Esophagus (tissue), 2 donors: Measurements from ENCODE around the gene SSTR5. TPM values are rescaled to one million over a fixed set of nuclear protein-coding genes. Genes with fewer than 3 reads are reported as not detected.
"Not testable (repeated sequence)": the region's sequence is repeated elsewhere in the genome, so short reads cannot be mapped to it uniquely, and the experiment has no call there.

Experiments used
- H3K27ac ChIP-seq, 2 donors: one replicate each; pipeline ENCODE4 v1.5.1; 2013; ENCODE audit warnings: low read depth in 2 of 2, mild to moderate bottlenecking in 2 of 2, inconsistent platforms in 1 of 2, low read length in 1 of 2, moderate library complexity in 1 of 2
- H3K27me3 ChIP-seq, 2 donors: one replicate each; pipeline ENCODE4 v1.6.1; 2013; ENCODE audit warnings: low read length in 2 of 2, control low read depth in 1 of 2, mild to moderate bottlenecking in 1 of 2; ENCODE audit not compliant: insufficient read depth in 2 of 2, control insufficient read depth in 1 of 2
- H3K36me3 ChIP-seq, 2 donors: one replicate each; pipeline ENCODE4 v1.6.1; 2013; ENCODE audit warnings: low read length in 1 of 2; ENCODE audit not compliant: control insufficient read depth in 2 of 2, insufficient read depth in 2 of 2
- H3K4me1 ChIP-seq, 2 donors: one replicate each; pipeline ENCODE4 v1.6.1; 2013; ENCODE audit warnings: low read length in 1 of 2; ENCODE audit not compliant: control insufficient read depth in 2 of 2, insufficient read depth in 2 of 2
- H3K4me3 ChIP-seq, 2 donors: one replicate each; pipeline ENCODE4 v1.5.1; 2013; ENCODE audit warnings: low read length in 2 of 2, mild to moderate bottlenecking in 2 of 2, low read depth in 1 of 2, moderate library complexity in 1 of 2
- H3K9me3 ChIP-seq, 2 donors: one replicate each; pipeline ENCODE4 v1.6.1; 2013; ENCODE audit warnings: mild to moderate bottlenecking in 2 of 2, low read depth in 1 of 2, low read length in 1 of 2, moderate library complexity in 1 of 2; ENCODE audit not compliant: control insufficient read depth in 2 of 2, insufficient read depth in 1 of 2
- WGBS, 2 donors: extraction: QIAGEN DNeasy Blood & Tissue Kit; methylation state at CpG; one replicate each; pipeline ENCODE4 v1.1.7; 2013; 5-methylcytosine and 5-hydroxymethylcytosine counted together
- polyA plus RNA-seq, 2 donors: library from polyadenylated mRNA; stranded (reverse); fragments of 200-250 nt; gene quantifications; one replicate each; pipeline ENCODE4 v1.2.3, GENCODE V29; 2013
- donor health status: healthy with polysubstance abuse.
- donor health status: Bipolar disorder and iron deficiency.

The SSTR5 gene
- polyA plus RNA-seq, 2 donors, result 0.05 TPM; not detected in 1

DNA sequence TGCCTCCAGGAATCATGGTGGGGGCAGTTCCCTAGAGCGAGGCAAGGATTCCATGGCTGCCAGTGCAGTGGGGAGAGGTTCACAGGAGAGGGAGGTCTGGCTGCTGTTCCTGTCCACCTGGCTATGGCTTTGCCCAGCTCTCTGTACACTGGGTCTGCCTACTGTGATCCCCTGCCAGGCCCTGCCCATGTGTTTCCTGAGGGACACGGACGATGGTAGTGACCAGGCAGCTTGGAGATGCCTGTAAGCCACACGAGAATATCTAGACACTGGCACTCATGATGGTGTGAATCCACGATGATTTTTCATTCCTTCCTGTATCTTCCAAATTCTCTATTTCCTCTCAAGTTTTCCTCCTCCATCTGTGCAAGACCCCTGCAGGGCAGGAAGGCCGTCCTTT, 12.4 kb downstream of the SSTR5 start:
- H3K27me3 ChIP-seq, result peaks cover 0 to 12% of the 10 kb centered on the region in 2 donors

DNA sequence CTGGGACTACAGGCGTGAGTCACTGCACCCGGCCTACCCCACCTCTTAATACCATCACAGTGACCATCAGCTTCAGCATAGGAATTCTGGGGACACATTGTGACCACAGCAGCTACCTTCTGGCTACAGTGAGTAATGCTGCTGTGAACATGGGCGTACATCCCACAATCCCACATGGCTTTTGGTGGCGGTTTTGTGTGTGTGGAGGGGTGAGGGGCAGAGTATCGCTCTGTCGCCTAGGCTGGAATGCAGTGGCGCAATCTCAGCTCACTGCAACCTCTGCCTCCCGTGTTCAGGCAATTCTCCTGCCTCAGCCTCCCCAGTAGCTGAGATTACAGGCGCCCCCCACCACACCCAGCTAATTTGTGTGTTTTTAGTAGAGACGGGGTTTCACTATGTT, 13.9 kb downstream of the SSTR5 start:
- H3K4me3 ChIP-seq, H3K36me3 ChIP-seq, H3K27ac ChIP-seq: not testable (repeated sequence)
- Histone ChIP-seq H3K4me1 (peaks cover 7 to 18% of the 10 kb centered on the region in 2 donors), H3K9me3 (peaks cover 9 to 22% of the 10 kb centered on the region in 2 donors), H3K27me3 (peaks cover 0 to 10% of the 10 kb centered on the region in 2 donors)
- WGBS, 2 donors, result 87 to 92% methylated on average over 10 of the region's 10 CpGs

More for the DNA sequence above, 12.4 kb downstream of the SSTR5 start:
- Histone ChIP-seq H3K4me1 (peaks cover 6 to 18% of the 10 kb centered on the region in 2 donors), H3K36me3 (no peaks in the 10 kb centered on the region), H3K27ac (no peak overlapping the region), H3K9me3 (peaks cover 9 to 24% of the 10 kb centered on the region in 2 donors), H3K4me3 (no peak overlapping the region)
- WGBS, 2 donors, result 89 to 94% methylated on average over 6 of the region's 6 CpGs

DNA sequence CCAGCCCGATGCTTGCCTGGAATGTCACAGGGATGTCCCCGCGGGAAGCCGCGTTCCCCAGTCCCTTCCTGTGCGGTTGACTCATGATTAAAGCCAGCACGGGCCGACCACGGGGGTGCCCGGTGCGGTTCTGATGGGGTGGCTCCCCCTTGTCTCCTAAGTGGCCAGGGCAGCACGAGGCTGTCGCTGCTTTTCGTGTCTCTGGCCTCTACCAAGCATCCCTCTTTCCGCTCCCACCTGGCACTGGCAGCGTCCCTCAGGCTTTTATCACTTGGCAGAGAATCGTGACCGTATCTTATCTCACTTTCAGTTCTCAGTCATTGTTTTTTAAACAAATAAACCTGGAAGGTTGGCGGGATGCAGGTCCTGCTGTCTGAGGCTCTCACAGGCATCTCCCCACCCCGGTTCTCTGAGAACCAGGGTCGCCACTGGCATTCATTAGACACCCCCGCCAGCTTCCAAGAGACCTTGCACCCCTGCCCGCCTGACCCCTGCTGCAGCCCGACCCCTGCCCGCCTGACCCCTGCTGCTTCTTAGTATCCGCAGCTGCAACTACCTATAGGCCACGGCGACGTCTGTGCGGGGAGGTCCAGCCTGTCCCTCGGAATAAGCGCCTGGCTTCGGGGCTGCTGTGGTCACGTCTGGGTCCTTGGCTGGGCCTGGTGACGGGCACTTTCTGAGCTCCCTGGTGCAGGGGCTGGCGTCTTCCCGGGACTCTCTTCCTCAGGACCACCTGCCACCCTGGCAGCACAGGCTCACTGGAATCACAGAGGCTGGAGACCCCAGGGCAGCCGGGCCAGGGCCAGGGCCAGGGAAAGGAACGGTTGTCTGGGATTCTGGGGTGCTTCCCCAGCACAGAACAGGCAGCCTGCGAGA, 16.0 kb downstream of the SSTR5 start:
- H3K4me3 ChIP-seq, result no peak overlapping the region
- H3K36me3 ChIP-seq, result no peaks in the 10 kb centered on the region
- H3K27me3 ChIP-seq, result peaks cover 0 to 6% of the 10 kb centered on the region in 2 donors
- no peak overlapping the region for H3K27ac ChIP-seq
- peaks cover 7 to 10% of the 10 kb centered on the region in 2 donors for H3K4me1 ChIP-seq
- WGBS, 2 donors, result 58 to 72% methylated on average over 40 of the region's 40 CpGs
- H3K9me3 ChIP-seq, result peaks cover 9 to 22% of the 10 kb centered on the region in 2 donors

DNA sequence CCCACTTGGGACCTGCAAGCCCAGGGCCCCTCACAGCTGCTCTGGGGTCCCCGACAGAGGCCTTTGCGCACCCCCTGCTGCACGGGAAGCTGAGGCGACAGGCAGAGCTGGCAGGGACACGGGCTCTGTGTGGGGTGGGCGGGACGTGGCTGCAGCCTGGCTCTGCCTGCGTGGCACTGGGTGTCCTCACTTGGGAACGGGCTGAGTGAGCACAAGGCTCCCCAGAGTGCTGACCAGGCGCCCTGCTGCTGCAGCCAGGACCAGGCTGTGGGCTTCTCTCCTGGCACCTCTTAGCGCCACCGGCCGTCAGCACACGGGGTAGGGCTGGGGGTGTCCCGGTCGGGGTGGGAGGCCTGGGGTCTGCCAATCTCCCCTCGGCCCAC, 16.9 kb downstream of the SSTR5 start:
- WGBS, 2 donors, result 36% methylated on average over 15 to 17 of the region's 17 CpGs
- H3K4me3 ChIP-seq, result no peak overlapping the region
- peaks cover 8 to 13% of the 10 kb centered on the region in 2 donors for H3K9me3 ChIP-seq
- no peaks in the 10 kb centered on the region for H3K36me3 ChIP-seq
- H3K27ac ChIP-seq, result no peak overlapping the region
- peaks cover 0 to 3% of the 10 kb centered on the region in 2 donors for H3K27me3 ChIP-seq
- H3K4me1 ChIP-seq, result peaks cover 7 to 11% of the 10 kb centered on the region in 2 donors

DNA sequence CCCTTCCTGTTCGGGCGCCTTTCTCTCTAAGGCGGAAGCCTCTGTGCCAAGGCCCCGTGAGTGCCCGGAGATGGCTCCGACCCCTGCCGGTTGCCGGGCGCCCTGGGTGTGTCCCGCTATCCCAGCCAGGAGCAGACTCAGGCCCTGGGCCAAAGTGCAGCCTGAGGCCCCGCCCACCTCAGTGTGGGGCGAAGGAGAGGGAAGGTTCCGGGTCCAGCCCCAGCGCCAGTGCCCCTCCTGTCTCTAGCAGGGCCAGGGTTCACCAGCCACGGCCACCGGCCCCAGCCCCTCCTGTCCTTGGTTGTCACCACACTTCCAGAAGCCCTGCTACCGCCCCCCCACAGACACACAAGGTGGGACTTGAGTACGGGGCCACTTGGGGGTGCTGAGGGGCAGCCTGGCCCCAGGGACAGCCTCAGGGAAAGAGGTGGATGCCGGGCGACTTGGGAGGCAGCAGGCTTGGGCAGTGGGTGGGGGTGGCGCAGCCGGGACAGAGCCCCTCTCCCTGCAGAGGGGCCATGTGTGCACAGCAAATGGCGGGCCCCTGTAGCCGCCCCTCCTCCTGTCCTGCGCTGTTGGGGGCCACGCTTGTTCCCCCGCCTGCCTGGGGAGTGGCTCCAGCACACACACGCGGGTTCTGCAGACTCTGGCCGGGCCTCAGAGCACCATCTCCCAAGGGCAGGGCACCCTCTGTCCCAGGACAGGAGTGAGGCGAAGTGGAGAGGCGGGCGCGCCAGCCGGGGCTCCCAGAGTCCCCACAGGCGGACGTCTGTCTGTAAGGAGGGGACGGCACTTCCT, 17.5 kb downstream of the SSTR5 start:
- WGBS, 2 donors, result 19 to 21% methylated on average over 27 to 38 of the region's 38 CpGs
- peak overlapping the region in 1 of 2 donors; percentile 4 for H3K4me3 ChIP-seq
- H3K36me3 ChIP-seq, result no peaks in the 10 kb centered on the region
- no peak overlapping the region for H3K27ac ChIP-seq
- H3K4me1 ChIP-seq, result peaks cover 7 to 11% of the 10 kb centered on the region in 2 donors
- H3K27me3 ChIP-seq, result no peaks in the 10 kb centered on the region
- H3K9me3 ChIP-seq, result peaks cover 2 to 7% of the 10 kb centered on the region in 2 donors

DNA sequence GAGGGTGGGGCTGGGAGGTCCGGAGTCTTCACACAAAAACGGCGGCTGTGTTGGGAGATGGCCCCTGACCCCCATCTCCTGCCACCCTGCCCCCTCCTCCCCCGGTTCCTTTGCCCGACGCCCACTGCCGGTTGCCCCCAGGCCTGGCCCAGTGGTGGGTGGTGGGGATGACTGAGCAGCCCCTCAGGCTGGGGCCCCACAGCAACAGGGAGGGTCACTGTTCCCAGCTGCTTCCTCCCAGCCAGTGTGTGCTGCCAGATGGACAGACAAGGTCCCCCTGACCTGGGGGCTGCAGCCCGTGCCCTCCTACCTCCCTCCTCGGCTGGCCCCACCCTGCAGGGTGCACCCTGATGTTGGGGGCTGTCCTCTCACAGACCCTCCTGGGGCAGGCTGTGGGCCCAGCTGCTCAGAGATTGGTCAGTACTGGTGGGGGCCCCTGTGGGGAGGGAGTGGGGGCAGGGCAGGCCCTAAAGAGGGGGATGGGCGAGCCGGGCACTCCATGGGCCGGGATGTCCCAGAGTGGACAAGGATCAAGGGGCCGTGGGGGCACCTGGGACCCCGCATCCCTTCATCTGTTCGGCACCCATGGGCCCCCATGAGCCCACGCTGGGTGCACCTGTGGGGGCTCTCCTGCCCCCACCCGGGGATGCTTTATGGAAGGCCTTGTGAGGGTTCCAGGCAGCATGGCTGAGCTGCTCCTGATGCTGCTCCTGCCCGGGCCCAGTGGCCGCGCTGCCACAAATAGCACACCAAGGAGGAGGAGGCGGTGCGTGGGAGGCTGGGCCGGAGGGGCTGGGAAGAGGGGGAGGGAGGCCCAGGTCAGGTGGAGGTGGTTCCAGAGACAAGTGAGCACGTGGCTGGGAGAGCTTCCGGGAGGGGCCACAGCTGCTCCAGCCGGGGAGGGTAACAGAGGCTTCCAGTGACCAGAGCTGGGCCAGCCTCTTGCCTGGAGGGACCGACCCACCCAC, 18.4 kb downstream of the SSTR5 start:
- 34% methylated on average over 25 to 27 of the region's 27 CpGs for WGBS, 2 donors
- no peaks in the 10 kb centered on the region for H3K36me3 ChIP-seq
- H3K27ac ChIP-seq, result no peak overlapping the region
- peaks cover 7 to 11% of the 10 kb centered on the region in 2 donors for H3K4me1 ChIP-seq
- H3K9me3 ChIP-seq, result peaks cover 0 to under 1% of the 10 kb centered on the region in 2 donors
- no peaks in the 10 kb centered on the region for H3K27me3 ChIP-seq
- no peak overlapping the region for H3K4me3 ChIP-seq

DNA sequence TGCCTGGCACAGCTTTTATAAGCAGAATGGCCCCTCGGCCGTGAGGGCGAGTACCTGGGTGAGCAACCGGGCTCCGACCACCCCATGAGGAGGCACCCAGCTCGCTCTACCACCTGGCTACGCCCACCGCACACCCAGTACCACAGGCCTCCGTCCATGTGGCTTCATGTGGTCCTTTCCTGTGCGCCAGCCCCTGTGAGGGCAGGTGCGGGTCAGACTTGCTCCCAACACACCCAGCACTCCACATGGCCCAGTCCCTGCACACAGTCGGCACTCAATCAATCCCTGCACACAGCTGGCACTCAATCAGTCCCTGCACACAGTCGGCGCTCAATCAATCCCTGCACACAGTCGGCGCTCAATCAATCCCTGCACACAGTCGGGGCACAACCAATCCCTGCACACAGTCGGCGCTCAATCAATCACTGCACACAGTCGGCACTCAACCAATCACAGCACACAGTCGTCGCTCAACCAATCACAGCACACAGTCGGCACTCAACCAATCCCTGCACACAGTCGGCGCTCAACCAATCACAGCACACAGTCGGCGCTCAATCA, 19.5 kb downstream of the SSTR5 start:
- Histone ChIP-seq H3K4me3 (no peak overlapping the region), H3K27me3 (no peaks in the 10 kb centered on the region), H3K9me3 (peaks cover 0 to 4% of the 10 kb centered on the region in 2 donors), H3K36me3 (no peaks in the 10 kb centered on the region), H3K27ac (no peak overlapping the region), H3K4me1 (peaks cover 7 to 11% of the 10 kb centered on the region in 2 donors)
- WGBS, 2 donors, result 97 to 98% methylated on average over 27 of the region's 27 CpGs

DNA sequence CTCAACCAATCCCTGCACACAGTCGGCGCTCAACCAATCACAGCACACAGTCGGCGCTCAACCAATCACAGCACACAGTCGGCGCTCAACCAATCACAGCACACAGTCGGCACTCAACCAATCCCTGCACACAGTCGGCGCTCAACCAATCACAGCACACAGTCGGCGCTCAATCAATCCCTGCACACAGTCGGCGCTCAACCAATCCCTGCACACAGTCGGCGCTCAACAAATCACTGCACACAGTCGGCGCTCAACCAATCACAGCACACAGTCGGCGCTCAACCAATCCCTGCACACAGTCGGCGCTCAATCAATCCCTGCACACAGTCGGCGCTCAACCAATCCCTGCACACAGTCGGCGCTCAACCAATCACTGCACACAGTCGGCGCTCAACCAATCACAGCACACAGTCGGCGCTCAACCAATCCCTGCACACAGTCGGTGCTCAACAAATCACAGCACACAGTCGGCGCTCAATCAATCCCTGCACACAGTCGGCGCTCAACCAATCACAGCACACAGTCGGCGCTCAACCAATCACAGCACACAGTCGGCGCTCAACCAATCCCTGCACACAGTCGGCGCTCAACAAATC, 20.2 kb downstream of the SSTR5 start:
- not testable (repeated sequence) for H3K4me3 ChIP-seq, H3K9me3 ChIP-seq, H3K27ac ChIP-seq, H3K27me3 ChIP-seq, H3K36me3 ChIP-seq
- peaks cover 7 to 11% of the 10 kb centered on the region in 2 donors for H3K4me1 ChIP-seq
- WGBS, 2 donors, result 92 to 97% methylated on average over 27 to 33 of the region's 40 CpGs
